ENCODE results near the gene SFT2D1. TPM values are rescaled to one million over a fixed set of nuclear protein-coding genes. Genes with fewer than 3 reads are reported as not detected.

Gene SFT2D1
- total RNA-seq, 1 donor from 2014 or later: 31.8 TPM

DNA sequence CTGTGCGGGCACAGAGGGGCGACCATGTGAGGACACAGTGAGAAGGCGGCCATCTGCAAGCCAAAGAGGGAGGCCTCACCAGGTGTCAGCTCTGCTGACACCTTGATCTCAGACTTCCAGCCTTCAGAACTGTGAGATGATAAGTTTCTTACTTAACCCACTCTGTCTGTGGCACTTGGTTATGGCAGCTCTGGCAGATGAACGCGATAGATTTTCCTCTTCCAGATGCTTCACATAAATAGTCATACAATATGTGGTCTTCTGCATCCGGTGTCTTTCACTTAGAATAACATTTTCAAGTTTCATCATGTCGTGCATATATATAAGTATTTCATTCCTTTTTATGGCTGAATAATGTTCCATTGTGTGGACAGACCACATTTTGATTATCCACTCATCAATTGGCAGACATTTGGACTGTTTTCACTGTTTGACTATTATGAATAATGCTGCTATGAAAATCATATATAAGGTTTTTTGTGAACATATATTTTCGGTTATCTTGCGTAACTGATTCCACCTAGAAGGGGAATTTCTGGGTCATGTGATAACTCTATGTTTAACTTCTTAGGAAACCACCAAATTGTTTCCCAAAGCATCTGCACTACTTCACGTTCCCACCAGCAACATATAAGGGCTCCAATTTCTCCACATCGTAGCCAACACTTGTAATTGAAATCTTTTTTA, 64.3 kb downstream of the SFT2D1 start:
- no peak for DNase-seq

DNA sequence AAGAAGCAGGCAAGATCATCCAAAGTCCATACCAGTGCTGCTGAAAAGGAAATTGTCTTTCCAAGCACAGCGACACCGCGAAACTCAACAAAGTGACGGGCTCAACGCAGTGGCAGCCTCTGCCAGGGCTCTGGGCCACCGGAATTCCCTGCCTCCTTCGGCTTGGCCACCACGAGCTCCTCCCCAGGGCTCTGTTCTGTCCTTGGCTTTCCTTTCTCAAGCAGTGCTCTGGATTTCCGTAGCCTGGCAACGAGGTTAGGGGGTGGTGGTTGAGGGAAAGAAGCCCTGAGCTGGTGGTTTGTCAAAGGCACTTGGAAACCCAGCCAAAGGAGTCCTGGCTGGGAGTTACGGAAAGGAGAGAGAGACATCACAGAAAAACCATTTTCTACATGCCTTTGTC, 65.3 kb downstream of the SFT2D1 start:
- DNase-seq: no peak

DNA sequence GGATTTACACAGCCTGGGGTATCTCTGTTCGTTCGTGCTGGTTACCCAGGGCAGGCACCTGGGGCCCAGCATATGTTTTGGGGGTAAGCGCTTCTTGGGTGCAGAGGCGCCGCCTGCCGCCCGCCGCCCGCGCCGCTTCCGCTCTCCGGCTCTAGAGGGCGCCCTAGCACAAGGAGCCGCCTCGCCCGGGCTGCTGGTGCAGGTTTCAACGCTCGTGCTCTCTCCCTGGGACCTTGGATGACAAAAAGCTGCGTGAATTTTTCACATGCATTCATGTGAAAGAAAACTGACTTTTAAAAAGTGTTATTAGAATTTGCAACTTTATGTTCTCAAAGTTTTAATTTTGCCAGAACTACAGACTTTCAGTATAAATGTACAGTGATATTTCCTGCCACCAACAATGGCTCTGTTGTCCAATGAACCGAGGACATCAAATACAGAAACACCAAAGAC, 66.6 kb downstream of the SFT2D1 start:
- DNase-seq: no peak

DNA sequence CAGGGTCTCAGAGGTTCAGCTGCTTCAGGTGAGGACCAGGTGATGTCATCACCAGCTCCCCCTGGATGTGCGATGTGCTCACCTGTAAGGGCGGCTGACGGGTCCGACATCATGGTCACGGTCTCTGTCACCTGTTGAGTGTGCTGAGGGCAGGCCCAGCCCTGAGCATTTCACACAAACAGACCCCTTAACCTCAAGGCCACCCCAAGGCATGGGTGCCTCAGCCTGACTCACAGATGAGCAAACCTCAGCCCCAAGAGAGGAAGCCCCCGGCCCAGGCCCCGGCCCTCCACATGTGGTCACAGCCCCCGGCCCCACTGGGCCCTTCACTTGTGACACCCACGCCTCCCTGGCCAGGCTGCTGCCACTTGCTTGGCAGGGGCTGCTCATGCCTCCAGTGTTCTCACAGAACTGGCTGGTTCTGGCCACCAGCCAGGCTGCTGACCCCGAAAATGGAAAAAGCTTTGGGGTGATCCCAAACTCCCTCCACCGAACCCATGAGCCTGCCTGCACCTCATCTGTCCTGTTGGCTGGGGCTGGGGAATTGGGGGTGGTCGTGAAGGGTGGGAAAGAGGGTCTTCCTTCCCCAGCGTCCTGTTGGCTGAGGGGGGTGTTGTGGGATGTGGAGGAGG, 67.5 kb downstream of the SFT2D1 start:
- DNase-seq: no peak

DNA sequence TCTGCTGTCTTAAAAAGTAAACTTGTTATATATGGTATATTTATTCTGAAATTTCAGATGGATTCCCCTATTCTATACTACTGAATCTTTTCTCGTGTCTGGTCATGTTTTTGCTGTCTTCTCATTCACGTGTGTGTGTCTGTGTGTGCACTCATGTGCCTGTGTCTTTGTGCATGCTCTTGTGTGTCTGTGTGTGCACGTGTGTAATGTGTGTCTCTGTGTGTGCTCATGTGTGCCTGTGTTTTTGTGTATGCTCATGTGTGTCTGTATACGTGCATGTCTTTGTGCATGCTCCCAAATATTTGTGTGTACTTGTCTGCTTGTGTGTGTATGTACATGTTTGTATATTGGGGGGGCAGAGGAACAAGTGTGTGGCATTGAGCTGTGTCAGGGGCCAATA, 68.2 kb downstream of the SFT2D1 start:
- no peak for DNase-seq

DNA sequence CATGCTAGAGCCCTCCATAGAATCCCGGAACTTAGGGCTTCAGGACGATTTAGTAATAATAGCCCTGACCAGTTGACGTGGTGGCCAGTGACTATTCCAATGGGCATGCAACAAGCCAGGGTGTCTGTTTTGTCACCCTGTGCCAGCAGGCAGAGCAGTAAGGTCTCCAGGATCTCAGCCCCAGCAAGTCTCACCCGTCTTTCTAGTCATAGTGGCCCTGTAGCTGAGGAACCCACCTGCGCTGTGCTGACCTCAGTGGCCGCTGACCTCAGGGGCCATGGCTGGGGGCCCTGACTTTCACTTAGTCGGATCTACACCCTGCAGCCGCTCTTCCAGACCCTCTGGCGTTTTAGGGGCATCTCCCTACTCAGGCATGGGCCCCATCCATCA, 71.0 kb downstream of the SFT2D1 start:
- no peak for DNase-seq

DNA sequence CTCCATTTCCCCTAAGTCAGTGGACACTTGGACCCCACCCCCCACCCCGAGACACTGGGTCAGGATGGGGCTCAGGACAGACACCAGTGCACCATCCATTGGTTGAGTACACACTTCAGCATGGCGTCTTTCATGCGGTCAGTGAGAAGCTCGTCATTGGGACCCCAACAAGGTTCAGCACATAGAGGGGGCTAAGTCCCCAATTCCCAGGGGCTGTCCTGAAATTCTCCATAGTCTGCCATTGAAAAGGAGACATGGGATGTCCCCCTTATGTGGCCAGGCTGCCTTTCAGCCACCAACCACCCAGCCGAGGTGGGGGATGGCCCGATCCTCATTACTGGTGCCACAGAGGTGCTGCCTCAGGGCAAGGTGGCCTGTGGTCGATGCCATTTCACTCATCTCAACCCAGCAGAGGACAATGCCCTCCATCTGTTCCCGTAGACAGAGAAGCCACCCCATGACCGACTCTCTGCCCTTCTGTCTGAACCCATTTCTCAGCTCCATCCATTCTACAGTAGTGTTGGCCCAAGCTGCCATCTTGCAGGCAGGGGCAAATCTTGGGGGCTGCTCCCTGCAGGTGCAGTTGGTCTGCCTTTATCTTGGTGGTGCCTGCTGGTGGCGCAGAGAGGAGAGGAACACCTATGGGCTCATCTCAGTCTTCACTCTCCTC, 71.5 kb downstream of the SFT2D1 start:
- no peak for DNase-seq

Other genes starting within 250 kb of the SFT2D1 start
- not detected for gene TBXT, start 174.7 kb downstream of the SFT2D1 start, total RNA-seq
- 0.20 TPM for gene PRR18, start 34.2 kb downstream of the SFT2D1 start, total RNA-seq
- gene MPC1, start 40.4 kb upstream of the SFT2D1 start, total RNA-seq: 55.9 TPM
- gene RAMACL, start 244.1 kb upstream of the SFT2D1 start, total RNA-seq: 2.7 TPM